ENCODE results near the gene UQCRC1. TPM values are rescaled to one million over a fixed set of nuclear protein-coding genes. Genes with fewer than 3 reads are reported as not detected.

Gene UQCRC1
- total RNA-seq, 1 donor from 2014 or later, result 148 TPM

- DNase-seq (ENCODE audit: low spot score), result no peak
These were observed 9.7 kb downstream of the UQCRC1 start for GRCh38 chr3:48599509-48600285.

GRCh38 chr3:48599077-48599501 is 10.4 kb downstream of the UQCRC1 start:
- DNase-seq (ENCODE audit: low spot score), result no peak

GRCh38 chr3:48598323-48599076 is 10.9 kb downstream of the UQCRC1 start:
- no peak for DNase-seq (ENCODE audit: low spot score)

- DNase-seq (ENCODE audit: low spot score), result no peak
These were observed 12.0 kb downstream of the UQCRC1 start for GRCh38 chr3:48597408-48597800.

- no peak for DNase-seq (ENCODE audit: low spot score)
These were observed 12.6 kb downstream of the UQCRC1 start for GRCh38 chr3:48596676-48597407.

GRCh38 chr3:48596157-48596556 is 13.3 kb downstream of the UQCRC1 start:
- DNase-seq (ENCODE audit: low spot score), result no peak

- DNase-seq (ENCODE audit: low spot score), result no peak
These were observed 13.8 kb downstream of the UQCRC1 start for GRCh38 chr3:48595526-48596121.

- no peak for DNase-seq (ENCODE audit: low spot score)
These were observed 14.3 kb downstream of the UQCRC1 start, which contains the start of gene COL7A1 for GRCh38 chr3:48595075-48595525. COL7A1 (minus strand) TSS chr3:48595329; CDS start chr3:48595159, 170 bp downstream.

- DNase-seq (ENCODE audit: low spot score), result no peak
These were observed 14.9 kb downstream of the UQCRC1 start for GRCh38 chr3:48594417-48595049.

GRCh38 chr3:48593337-48593736 is 16.1 kb downstream of the UQCRC1 start:
- DNase-seq (ENCODE audit: low spot score), result no peak

- DNase-seq (ENCODE audit: low spot score), result no peak
These were observed 16.8 kb downstream of the UQCRC1 start for GRCh38 chr3:48592519-48593087.

GRCh38 chr3:48591886-48592518 is 17.4 kb downstream of the UQCRC1 start:
- DNase-seq (ENCODE audit: low spot score), result no peak

GRCh38 chr3:48591436-48591835 is 18.0 kb downstream of the UQCRC1 start:
- DNase-seq (ENCODE audit: low spot score), result no peak

- DNase-seq (ENCODE audit: low spot score), result no peak
These were observed 21.2 kb downstream of the UQCRC1 start for GRCh38 chr3:48588230-48588629.

GRCh38 chr3:48587686-48588085 is 21.8 kb downstream of the UQCRC1 start:
- DNase-seq (ENCODE audit: low spot score), result no peak

GRCh38 chr3:48585411-48585810 is 24.0 kb downstream of the UQCRC1 start:
- DNase-seq (ENCODE audit: low spot score), result no peak

- no peak for DNase-seq (ENCODE audit: low spot score)
These were observed 24.6 kb downstream of the UQCRC1 start for GRCh38 chr3:48584836-48585235.

GRCh38 chr3:48581621-48582481 is 27.6 kb downstream of the UQCRC1 start:
- no peak for DNase-seq (ENCODE audit: low spot score)

- DNase-seq (ENCODE audit: low spot score), result no peak
These were observed 32.8 kb downstream of the UQCRC1 start for GRCh38 chr3:48576647-48577046.
